Omental fat pad (tissue), 4 donors: ENCODE results near the gene ANKRD44. TPM values are rescaled to one million over a fixed set of nuclear protein-coding genes. Genes with fewer than 3 reads are reported as not detected.

Source experiments
- ATAC-seq: fragments of 150-250 bp; one replicate; pipeline ENCODE4 v1.9.1; 2016; ENCODE audit warnings: mild to moderate bottlenecking, moderate library complexity; ENCODE audit not compliant: low FRiP score
- DNase-seq: peaks from one replicate; pipeline ENCODE4 v3.0.0-alpha.2; 2019; ENCODE audit warnings: low spot score
- total RNA-seq, 4 donors: library from RNA; depleted of rRNA; stranded (reverse); fragments of >200 nt; gene quantifications; one replicate each; pipeline ENCODE4 v1.1.0, GENCODE V29; 2016
- TF ChIP-seq, protein P1 (sequence below), 3 donors: fragments of 450-650 bp; IDR thresholded peaks; one replicate each; pipeline ENCODE4 v1.5.1; 2016 to 2017; ENCODE audit warnings: antibody characterized with exemption in 3 of 3, mild to moderate bottlenecking in 3 of 3, moderate library complexity in 2 of 3

Gene ANKRD44
- total RNA-seq, 4 donors from 2014 or later: 18.4 to 56.3 (median 30.1) TPM

DNA sequence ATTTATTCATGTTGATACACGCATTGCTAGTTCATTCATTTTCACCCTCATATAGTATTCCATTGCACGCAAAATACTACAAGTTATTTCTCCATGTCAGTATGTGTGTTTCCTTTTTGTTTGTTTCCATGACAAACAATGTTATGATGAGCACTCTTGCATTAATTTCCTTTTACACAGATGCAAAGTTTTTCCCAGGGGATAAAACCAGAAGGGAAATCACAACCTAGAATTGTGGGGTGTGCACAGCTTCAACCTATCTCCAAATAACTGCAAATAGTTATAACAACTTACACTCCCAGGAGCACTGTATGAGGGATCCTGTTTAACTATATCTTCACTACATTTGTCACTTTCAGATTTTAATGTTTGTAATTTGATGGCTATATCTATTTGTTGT, 87.1 kb downstream of the ANKRD44 start:
- no peak for ATAC-seq
- DNase-seq: no peak

DNA sequence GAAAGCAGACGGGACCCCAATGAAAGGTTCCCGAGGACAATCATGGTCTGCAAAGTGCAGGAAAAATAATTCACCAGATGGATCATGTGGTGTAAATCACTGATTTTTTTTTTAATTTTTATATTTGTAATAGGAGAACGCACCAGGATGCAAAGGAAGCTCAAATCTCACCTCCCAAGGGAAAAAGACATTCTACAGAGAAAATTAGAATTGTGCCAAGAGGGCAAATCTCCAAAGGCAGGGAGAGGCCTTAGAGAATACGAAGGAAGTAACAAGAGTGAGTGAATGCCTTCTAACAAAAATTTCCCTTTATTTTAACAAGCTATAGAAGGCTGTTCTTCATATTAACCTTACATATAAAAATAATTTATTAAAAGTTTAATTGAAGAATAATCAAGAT, 90.9 kb downstream of the ANKRD44 start:
- TF ChIP-seq, protein P1, sequence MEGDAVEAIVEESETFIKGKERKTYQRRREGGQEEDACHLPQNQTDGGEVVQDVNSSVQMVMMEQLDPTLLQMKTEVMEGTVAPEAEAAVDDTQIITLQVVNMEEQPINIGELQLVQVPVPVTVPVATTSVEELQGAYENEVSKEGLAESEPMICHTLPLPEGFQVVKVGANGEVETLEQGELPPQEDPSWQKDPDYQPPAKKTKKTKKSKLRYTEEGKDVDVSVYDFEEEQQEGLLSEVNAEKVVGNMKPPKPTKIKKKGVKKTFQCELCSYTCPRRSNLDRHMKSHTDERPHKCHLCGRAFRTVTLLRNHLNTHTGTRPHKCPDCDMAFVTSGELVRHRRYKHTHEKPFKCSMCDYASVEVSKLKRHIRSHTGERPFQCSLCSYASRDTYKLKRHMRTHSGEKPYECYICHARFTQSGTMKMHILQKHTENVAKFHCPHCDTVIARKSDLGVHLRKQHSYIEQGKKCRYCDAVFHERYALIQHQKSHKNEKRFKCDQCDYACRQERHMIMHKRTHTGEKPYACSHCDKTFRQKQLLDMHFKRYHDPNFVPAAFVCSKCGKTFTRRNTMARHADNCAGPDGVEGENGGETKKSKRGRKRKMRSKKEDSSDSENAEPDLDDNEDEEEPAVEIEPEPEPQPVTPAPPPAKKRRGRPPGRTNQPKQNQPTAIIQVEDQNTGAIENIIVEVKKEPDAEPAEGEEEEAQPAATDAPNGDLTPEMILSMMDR (IDR thresholded peaks at IDR 0.05): no peak
- DNase-seq: no peak
- no peak for ATAC-seq

More for the DNA sequence above, 87.1 kb downstream of the ANKRD44 start:
- TF ChIP-seq, protein P1 (IDR thresholded peaks at IDR 0.05): no peak

DNA sequence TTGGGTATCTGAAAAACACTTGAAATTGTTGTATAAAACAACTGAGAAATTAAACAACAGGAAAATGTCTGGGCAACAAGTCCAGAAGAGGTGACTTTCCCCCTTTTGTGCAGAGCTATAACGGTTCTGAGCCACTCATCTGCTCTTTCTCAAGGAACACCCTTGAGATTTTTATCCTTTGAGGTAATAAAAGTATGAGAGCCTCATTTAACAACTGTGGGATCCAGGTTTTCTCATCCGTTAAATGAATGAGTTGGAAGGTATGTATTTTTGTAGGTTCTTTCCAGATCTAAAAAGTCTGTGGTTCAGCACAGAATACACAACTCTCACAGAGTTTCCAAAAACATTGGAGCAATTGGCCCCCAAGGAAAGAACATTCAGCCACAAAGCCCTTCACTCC, 93.0 kb downstream of the ANKRD44 start:
- ATAC-seq: no peak
- no peak for DNase-seq
- TF ChIP-seq, protein P1 (IDR thresholded peaks at IDR 0.05): no peak

DNA sequence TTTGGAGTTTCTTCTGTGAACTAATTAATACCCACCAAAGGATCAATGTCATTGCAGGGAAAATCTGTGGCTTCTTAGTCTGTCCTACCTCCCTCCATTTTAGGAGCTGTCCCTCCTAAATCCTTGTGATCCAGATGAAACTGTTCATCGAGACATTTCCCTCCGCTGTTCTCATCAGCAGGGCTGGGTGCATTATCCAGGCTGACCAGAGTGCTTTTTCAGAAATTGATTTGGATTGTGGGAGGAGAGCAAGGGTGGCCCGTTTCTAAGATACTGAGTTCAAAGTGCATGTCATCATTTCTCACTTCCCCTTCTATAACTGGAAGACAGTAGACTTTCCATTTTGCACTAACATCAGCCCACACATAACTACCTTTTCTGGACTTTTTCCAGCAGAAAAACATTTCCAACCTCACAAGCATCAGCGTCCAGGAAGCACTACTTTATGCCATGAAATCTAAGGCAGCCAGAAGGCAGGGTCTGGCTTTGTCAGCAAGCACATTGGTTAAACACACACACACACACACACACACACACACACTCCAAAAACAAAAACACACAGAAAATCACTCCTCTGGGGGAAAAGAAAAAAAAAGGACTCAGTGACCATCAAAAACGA, 94.1 kb downstream of the ANKRD44 start:
- DNase-seq (no peak), ATAC-seq (no peak)
- TF ChIP-seq, protein P1 (IDR thresholded peaks at IDR 0.05): no peak

DNA sequence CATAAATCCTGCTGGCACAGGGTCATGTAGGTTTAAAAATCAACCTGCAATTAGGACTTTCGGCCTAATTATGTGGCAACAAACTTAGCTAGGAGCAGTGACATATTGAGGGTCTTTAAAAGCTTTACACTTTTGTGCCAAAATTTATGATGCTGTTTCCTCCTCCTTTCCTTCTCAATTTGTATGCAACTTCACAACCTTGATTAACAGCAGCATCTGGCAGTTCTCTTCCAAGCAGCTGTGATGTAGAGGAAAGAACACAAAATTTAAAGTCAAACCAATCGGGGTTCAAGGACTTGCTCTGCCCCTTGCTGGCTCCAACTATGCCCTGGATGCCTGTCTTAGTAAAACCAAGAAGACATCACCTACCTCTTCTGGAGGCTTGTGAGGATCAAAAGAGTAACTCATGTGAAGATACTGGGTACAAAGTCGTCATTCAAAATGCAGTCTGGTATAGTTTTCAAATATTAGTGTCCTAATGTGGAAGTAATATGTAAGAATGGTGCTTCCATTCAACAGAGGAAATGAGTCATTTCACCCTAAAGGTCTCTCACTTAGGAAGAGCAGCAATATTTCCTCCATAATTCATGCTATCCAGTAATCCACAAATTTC, 94.7 kb downstream of the ANKRD44 start:
- TF ChIP-seq, protein P1 (IDR thresholded peaks at IDR 0.05): no peak
- DNase-seq: no peak
- no peak for ATAC-seq

DNA sequence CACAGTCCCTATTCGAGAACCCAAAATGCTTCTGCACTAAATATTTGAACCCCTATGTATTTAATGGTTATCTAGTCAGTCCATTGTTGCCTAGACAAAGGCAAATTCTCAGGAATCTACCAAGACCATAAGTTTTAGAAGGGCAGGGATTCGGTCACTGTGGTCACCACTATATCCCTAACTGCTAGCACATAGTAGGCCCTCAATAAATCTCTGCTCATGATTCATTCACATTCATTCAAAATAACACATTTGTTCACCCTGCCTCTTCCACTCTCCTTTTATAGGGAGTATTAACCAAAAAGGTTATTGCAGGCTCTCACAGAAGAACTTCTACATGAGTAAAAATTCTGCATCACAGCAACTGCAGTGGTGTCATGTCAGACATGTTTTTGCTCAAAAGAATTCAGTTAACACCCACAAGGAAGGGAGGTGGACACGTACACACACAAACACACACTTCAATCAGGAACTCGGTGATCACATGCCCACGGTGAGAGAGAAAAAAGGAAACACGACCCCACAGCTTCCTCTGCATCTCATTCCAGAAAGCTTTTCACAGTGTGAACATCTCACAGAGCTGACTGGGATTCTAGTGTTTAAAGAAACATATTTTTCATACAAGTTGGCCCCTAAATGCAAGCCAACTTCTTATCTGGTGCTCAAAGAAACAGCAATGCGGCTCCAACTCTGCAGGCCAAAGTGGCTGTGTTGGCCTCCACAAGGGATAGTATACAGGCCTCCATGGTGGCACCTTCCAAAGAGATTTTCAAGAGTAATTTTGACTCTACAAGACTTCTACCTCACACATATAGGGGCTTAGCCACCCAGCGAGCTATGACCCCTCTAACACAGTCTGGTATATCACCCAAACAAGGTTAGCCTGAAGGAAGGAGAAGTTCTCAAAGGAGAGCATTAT, 98.0 kb downstream of the ANKRD44 start:
- ATAC-seq (no peak), DNase-seq (no peak)
- TF ChIP-seq, protein P1 (IDR thresholded peaks at IDR 0.05): no peak
